ENCODE measurements around the gene SMYD5. TPM values are rescaled to one million over a fixed set of nuclear protein-coding genes. Genes with fewer than 3 reads are reported as not detected.
A peak's percentile ranks its signal among the peaks of the same experiment; 100 is the strongest.

SMYD5 gene
- total RNA-seq, 1 experiment from 2014 or later = 20.5 TPM

GRCh38 chr2:73205611-73206010 is 8.4 kb upstream of the SMYD5 start:
- DNase-seq (ENCODE audit: low read depth) = no peak

- no peak for DNase-seq (ENCODE audit: low read depth)
These were observed 5.8 kb upstream of the SMYD5 start for GRCh38 chr2:73208258-73208657.

GRCh38 chr2:73210019-73210418 is 4.0 kb upstream of the SMYD5 start:
- no peak for DNase-seq (ENCODE audit: low read depth)

- DNase-seq (ENCODE audit: low read depth) = no peak
These were observed 3.3 kb upstream of the SMYD5 start for GRCh38 chr2:73210696-73211095.

DNA sequence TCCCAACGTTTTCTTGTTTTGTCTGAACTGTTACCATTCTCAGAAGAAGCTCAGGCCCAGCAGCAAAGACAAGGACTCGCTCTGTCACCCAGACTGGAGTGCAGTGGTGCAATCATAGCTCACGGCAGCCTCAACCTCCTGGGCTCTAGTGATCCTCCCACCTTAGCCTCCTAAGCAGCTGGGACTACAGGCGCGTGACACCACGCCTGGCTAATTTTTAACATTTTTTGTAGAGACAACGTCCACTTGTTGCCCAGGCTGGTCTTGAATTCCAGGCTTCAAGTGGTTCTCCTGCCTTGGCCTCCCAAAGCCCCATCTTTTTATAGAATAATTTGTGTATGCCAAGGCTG is 2.0 kb upstream of the SMYD5 start:
- DNase-seq (ENCODE audit: low read depth) = no peak

- peak; percentile 67 for DNase-seq (ENCODE audit: low read depth)
These were observed 1.4 kb upstream of the SMYD5 start for GRCh38 chr2:73212448-73213176.

GRCh38 chr2:73215254-73215653 is 1.2 kb downstream of the SMYD5 start:
- no peak for DNase-seq (ENCODE audit: low read depth)

DNA sequence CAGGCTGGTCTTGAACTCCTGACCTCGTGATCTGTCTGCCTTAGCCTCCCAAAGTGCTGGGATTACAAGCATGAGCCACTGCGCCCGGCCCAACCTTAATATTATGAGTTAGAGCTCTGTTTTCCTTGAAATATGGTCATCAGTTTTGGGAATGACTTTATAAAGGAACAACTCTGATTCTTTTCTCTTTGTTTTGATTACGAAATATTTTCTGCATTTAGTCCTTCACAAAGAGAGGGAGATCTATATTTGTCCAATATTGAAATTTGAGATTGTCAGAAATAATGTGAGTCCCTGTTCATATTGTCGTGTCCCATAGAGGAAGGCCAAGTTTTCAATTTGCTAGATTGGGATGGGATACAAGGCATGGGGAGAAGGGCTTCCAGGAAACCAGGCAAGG is 3.1 kb downstream of the SMYD5 start:
- DNase-seq (ENCODE audit: low read depth) = no peak

DNA sequence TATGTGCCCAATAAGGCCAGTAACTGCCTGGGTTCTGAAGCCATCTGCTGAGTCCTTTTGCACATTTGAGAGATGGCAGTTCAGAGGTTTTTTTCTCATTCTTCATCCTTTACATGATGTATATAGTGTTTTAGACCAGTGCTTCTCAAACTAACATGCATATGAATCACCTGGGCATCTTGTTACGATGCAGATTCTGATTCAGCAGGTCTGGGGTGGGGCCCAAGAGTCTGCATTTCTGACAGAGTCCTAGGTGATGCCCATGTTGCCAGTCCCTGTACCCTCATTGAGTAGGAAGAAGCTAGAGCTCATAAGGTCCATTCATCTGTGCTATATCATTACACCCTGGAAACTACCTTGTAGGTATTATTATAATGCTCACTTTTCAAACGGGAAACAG is 3.8 kb downstream of the SMYD5 start:
- DNase-seq (ENCODE audit: low read depth) = no peak

DNA sequence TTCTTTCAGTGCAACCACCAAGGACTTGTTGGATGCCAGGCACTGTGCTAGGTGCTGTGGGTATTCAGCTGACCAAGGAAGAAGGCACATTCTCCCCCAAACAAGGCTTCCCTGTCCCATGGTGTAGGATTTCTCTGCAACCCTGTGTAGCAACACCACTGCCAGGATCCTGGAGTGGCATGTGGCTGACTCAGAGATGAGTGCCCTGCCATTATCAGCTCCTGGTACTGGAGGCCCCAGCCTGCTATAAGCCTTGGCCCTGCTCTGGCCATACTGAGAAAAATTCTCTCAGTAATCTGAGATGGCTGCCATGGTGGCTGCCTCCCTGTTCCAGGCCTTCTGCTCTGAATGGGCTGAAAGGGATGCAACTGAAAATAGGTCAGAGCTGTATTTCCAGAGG is 4.3 kb downstream of the SMYD5 start:
- DNase-seq (ENCODE audit: low read depth) = peak; percentile 70

- DNase-seq (ENCODE audit: low read depth) = no peak
These were observed 9.8 kb downstream of the SMYD5 start for GRCh38 chr2:73223821-73224220.

GRCh38 chr2:73225513-73226360 is 11.7 kb downstream of the SMYD5 start:
- DNase-seq (ENCODE audit: low read depth) = no peak

DNA sequence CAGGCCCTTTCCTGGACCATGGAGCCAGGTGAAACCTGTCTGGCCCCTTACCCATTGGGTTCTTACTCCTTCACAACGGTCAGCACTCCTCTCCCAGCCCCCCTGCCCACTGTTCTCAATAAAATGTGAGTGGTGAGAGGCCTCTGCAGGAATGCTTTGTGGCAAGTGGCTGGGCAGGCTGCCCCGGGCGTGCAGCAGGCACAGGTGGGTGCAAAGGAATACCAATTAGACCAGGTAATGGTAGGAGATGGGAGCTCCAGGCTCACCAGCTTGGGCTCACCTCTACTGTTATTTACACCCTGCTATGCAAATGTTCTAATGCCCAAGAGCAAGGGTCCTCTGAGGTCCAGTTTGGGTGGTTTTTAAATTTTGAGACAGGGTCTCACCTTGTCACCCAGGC is 13.0 kb downstream of the SMYD5 start:
- no peak for DNase-seq (ENCODE audit: low read depth)

DNA sequence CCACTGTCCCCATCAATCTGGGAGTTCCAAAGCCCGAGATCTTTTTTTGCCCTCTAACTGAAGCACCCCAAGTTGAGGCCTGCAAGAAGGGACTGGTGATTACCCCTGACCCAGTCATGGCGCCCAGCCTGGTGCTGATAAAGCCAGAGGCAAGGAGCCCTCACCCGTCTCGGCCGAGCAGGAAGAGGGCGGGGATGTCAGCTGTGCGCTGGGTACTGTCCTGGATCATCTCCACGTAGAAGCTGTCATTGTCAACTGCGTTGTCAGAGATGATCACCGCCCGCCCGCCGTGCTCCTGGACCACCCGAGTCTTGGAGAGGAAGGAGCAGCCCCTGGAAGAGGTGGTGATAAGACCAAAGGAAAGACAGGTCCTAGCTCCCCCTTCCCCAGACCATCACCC is 14.6 kb downstream of the SMYD5 start:
- no peak for DNase-seq (ENCODE audit: low read depth)

DNA sequence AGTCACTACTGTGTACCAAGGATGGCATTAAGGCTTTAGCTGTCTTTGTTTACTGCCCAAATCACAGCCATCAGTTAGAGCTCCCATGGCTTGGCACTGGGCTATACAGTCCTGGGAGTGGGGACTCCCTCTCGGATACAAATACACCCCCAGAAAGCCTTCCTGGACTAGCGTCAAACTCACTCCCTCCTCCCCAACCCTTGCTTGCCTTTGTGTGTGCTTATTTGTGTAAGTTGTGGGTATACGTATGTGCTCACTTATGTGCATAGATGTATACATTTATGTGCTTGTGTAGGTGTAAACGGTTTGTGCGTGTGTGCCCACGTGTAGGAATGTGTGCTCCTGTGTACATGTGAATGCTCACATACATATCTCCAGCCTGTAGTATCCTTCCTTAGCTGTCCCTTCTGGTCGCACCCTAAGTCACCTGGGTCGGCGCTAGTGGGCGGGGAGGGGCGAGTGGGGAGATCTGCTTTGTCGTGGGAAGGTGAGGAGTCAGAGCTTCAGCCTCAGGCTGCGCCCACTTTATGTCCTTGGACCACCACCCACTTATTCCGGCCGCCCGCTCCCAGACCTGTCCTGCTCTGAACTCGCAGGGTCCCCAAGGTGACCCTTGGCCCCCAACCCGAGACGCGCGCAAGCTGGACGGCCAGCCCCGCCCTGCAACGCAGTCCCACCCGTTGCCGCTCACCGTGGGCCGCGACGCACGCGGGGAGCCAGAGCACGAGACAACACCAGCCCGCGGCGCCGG is 18.5 kb downstream of the SMYD5 start:
- DNase-seq (ENCODE audit: low read depth) = peak; percentile 18

DNA sequence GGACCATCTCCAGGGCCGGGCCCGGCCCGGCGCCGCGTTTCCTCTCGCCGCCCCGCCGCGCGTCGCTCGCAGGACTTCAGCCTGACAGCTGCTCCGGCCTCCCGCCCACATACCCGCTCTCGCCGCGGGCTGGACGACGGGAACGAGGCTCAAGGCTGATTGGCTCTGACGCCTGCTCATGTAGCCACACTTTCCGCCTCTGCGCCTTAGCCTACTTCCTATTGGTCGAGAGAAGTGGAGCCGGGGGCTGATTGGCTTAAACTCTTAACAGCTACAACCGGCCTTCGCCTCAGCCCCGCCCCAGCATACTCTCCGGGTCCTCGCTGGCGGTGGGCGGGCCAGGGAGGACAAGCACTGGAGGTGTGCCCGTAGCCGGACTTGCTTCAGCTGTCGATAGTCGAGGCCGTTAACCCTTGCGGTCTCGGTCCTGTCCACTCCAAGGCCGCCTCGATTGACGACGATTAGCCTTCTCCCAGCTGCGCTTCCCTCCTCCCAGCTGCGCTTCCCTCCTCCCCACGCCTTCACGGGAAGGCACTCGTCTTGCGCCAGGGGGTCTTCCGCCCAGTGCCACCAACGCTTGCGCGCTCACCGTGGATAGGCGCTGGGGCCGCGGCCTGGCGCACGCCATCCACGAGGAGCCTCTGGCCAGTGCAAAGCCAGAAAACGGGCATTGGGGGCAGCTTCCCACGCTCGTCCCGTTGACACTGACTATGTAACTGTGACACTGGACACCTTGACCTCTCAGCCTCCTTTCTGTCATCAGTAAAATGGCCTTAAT is 19.3 kb downstream of the SMYD5 start, which contains the start of gene PRADC1:
PRADC1 (minus strand) TSS at position 86 of the 778 bp plus-strand sequence; CDS start at position 7, 79 bp downstream.
- DNase-seq (ENCODE audit: low read depth) = peak; percentile 99

- peak; percentile 89 for DNase-seq (ENCODE audit: low read depth)
These were observed 20.1 kb downstream of the SMYD5 start, which contains the start of gene CCT7 for GRCh38 chr2:73233932-73234832. CCT7 (plus strand) TSS chr2:73234308; CDS start chr2:73234379, 71 bp downstream.

DNA sequence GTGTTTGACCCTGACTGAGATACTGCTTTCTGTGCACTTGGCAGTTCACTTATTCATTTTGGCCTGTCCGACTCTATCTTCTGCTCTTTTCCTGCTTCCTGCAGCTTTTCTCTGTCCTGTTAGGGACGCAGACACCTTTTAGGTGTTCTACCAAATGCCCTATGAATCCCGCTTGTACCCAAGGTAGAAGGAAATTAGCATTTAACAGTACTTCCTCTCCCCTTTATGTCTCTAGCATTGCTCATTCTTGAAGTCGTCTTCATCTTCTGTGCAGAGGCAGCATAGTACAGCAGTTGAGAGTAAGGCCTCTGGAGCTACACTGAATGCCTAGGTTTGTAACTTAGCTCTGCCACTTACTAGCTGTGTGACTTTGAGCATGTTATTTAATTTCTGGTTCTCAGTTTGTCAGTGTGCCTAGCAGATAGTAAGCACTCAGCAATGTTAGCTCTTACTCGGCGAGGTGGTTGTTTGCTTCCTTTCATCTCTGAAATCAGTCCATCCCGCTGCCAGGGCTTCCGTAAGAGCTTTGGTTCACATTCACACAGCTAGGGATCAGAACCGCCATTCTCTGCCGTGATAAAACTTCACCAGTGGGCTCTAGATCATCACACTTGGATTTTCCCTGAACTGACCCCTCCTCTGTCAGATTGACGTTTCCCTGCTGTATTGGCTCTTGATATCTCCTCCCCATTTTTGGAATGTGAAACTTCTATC is 21.4 kb downstream of the SMYD5 start:
- DNase-seq (ENCODE audit: low read depth) = no peak

GRCh38 chr2:73237168-73237567 is 23.1 kb downstream of the SMYD5 start:
- DNase-seq (ENCODE audit: low read depth) = no peak

DNA sequence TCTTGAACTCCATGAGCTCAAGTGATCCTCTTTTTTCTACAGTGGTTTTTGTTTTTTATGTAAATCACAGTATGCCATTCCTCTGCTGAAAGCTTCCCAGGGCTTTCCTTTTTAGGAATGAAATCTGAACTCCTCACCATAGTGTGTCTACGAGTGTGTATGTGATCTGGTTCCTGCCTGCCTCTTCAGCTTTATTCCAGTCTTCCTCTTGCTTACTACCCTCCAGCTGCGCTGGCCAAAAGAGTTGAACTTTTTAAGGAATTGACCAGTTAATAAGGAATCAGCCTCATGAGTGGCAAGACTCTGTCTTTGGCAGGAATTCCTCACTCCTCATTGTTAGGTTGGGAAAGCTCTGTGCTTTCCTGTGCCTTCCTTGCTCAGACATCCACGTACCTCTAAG is 24.1 kb downstream of the SMYD5 start:
- DNase-seq (ENCODE audit: low read depth) = no peak

All from M059J (cell line).